ENCODE results near the gene ARHGAP5.

GRCh38 chr14:32169191-32169590 is 92.1 kb downstream of the ARHGAP5 start:
- TF ChIP-seq CTCF (IDR thresholded peaks at IDR 0.05; ENCODE audit: insufficient read depth, low read length) (no peak), POLR2AphosphoS5 (IDR thresholded peaks at IDR 0.05; ENCODE audit: low read depth) (no peak), REST (IDR thresholded peaks at IDR 0.05; ENCODE audit: insufficient replicate concordance, low read depth) (no peak), GABPA (IDR thresholded peaks at IDR 0.05; ENCODE audit: low read depth) (no peak)
